GM19025 (cell line): Measurements from ENCODE around the gene MUC2.

Experiments used
- ATAC-seq: cut with Tn5 transposase; IDR thresholded peaks from one replicate; pipeline ENCODE4 v1.9.1; 2021; ENCODE audit warnings: mild to moderate bottlenecking, low read depth, moderate library complexity; ENCODE audit not compliant: unreplicated experiment

Gene MUC2

DNA sequence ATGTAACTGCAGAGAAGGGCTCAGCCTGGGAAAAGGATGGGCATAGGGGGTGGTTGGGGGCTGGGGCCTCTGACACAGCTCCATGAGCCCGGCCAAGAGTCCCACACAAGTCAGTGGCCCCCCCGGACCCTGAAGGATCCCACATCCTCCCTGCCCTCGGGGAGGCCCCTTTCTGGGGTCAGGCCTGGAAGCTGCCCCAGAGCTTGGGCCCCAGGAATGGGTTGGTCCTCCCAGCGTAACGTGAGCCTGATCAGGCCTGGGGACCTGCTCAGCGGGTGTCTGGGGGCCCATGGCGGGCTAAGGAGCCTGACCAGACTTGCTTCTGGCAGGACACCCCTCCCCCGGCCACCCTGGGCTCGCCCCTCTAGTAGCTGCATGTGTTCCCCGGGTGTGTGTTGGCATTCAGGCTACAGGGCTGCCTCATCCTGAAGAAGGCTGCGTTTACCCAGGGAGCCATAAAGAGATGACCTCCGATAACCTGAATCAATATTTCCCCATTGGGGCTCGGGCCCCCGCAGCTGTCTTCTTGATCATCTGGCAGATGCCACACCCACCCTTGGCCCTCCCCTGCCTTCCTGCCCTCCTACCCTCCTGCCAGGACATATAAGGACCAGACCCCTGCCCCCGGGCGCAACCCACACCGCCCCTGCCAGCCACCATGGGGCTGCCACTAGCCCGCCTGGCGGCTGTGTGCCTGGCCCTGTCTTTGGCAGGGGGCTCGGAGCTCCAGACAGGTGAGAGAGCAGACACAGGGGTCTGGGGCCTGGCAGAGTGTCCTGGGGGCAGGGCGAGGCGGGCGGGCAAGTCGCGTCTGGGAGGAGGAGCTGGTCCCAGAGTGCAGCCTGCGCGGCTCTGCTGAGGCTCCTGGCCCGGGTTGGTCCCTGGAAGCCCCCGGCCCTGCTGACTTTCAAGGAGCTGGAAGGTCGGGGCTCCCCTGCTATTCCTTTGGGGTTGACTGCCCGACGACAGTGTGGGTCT, at the start of gene MUC2:
MUC2 (plus strand) TSS at position 631 of the 978 bp plus-strand sequence.
- no peak for ATAC-seq

DNA sequence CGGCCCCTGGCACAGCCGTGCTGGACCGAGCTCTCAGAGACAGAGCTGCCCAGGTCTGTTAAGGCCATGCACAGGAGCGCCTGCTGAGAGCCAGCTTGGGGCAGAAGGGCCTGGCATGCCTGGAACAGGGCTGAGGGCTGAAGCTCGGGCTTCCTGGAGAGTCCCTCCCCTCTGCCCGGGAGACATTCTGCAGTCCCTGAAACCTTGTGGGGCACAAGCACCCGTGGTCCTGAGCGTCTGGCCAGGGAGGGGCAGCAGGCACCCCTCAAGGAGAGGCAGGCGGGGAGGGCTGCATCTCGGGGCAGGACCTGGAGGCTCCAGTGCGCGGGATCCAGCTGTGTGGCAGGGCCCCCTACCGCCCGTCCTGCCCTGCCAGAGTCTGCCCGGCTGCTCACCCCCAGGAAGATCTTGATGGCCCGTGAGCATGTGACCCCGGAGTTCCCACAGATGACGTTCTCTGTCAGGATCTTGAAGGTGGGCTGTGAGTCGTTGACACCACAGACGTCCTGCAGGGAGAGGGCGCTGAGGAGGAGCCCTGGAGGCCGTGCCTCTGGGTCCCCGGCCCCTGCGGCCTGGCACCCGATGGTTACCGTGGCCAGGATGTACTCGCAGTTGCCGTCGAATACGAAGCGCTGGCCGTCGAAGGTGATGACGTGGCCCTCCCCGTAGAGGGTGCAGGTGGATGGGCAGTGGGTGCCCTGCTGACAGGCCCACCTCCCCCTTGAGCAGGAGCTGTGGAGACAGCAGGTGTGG, 49.1 kb upstream of the MUC2 start:
- no peak for ATAC-seq

DNA sequence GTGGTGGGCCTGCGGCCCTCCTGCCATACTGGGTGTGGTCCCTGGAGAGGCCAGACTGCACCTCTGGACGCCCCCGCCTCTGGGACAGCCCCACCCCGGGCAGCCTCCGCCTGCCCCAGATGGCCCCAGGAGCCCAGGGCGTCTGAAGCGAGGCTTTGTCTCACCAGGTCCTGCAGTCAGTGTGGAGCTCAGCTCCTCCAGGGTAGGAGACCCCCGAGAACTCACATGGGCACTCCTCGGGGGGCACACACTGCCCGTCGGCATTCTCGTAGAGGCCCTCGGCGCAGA, 48.6 kb upstream of the MUC2 start:
- ATAC-seq, result no peak

DNA sequence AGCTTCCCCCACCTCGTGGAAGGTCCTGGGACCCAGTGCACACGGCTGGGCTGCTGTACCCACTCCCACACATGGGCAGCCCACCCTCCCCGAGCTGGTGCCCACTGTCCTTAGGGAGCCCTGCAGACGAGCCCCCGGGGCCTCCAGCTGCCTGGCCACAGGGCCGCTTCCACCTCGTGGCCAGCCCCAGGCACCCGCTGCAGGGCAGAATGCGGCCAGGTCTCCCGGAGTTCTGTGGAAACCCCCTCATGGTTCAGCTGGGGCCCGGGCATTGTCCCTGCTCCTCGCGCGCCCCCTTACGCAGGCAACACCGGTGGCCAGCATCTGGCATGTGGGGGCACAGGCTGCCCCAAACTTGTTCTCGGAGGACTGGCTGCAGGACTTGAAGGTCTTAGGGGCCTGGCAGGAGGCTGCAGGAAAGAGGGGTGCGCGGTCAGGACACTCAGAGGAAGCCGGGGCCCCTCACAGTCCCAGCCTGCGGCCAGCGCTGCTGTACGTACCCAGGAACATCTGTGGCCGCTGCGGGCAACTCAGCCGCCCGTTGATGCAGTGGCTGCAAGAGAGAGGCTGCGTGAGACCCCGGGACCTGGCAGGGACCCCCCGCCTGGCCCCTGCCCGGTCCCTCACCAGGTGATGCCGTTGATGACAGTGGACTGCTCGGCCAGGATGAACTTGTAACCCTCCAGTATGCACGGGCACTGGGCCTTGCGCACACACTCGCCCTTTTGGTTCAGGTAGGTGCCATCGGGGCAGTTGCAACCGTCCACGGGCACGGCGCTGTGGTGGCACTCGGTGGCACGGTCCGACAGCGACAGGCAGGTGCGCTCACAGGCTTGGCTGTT, 47.8 kb upstream of the MUC2 start:
- no peak for ATAC-seq

DNA sequence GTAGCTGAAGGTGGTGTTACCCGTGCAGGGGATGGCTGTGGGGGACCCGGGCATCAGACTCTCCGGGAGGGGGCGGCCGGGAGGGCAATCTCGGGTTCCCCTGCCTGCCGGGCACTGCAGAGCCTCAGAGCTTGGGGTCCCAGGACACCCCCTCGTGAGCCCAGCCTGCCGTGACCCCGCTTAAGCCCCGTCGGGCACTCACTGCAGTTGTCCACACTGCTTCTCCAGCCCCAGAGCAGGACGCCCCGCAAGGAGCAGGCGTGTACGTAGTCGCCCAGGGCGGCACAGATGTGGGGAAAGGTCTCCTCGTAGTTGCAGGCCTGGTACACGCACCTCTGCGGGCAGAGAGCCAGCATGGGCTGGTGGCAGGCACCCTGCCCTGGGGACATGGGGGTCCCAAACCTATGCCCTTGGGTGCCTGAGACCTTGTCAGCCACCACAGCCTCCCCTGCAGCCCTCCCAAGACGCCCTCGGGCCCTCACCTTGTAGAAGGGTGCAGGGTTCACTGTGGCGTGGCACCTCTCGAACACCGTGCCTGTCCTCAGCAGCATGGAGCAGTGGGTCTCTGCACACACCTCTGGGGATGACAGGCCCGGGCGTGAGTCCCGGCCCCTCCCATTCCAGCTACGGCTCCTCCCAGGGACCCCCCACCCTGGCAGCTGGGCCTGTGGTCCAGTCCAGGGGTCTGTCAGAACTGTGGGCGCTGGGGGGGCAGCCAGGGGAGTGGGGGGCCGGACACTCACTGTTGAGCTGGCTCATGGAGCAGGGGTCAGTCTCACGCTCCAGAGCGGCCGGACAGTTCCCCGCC, 47.0 kb upstream of the MUC2 start:
- ATAC-seq, result no peak

DNA sequence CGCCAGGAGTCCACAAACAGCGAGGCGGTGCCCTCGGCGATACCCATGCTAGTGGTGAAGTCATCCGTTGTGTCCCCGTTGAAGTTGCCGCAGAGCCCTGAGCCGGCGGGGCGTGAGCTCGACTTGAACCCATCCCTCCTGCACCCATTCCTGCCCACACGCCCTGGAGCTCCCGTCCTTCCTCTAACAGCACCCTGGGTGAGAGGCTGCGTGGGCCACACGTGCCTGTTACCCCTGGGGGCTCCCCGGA, 46.5 kb upstream of the MUC2 start:
- no peak for ATAC-seq

DNA sequence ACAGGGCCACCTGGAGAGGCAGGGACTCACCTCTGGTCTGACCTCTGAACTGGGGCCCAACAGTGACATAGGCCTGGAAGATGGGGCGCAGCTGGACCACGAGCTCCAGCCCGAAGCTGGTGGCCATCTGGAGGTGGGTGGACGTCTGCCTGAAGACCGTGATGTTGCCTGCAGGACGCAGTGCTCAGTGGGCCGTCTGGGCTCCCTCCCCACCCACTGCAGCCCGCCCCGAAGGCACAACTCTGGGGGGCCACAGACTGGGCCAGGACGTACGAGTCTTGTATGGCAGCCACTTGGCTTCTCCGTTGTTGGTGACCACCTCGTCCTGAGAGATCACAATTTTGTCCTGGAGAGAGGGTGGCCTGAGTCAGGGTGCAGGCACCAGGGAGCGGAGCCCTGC, 46.1 kb upstream of the MUC2 start:
- ATAC-seq, result no peak

DNA sequence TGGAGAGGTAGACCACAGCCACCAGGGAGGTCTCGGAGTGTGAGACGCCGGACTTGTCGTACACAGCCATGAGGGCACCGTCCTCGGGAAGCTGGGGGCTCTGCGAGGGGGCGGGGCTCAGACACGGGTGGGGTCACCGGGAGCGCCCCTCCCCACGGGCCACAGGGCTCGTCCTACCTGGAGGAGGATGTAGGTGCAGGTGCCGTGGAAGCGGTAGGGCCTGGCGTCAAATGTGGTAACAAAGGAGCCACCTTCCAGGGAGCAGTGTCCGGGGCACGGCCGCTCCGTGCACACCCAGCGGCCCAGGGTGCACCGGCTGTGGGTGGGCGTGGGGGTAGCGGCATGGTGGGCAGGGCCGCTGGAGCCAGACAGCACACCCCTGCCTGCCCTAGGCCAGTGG, 45.6 kb upstream of the MUC2 start:
- ATAC-seq, result no peak

DNA sequence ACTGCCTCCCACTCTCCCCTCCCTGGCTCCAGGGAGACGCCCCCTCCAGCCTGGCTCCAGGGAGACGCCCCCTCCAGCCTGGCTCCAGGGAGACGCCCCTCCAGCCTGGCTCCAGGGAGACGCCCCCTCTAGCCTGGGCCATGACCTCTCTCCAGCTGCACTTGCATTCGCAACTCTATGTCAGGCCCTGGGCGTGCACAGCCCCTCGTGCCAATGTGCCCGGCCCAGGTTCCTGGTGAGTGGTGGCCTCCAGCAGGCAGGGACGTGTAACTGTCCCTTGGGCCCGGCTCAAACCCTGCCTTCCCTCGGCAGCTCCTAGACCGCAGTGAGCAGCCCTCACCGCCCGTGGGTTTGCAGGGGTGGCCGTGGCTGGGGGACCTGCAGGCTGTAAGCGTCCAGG, 45.0 kb upstream of the MUC2 start:
- no peak for ATAC-seq

DNA sequence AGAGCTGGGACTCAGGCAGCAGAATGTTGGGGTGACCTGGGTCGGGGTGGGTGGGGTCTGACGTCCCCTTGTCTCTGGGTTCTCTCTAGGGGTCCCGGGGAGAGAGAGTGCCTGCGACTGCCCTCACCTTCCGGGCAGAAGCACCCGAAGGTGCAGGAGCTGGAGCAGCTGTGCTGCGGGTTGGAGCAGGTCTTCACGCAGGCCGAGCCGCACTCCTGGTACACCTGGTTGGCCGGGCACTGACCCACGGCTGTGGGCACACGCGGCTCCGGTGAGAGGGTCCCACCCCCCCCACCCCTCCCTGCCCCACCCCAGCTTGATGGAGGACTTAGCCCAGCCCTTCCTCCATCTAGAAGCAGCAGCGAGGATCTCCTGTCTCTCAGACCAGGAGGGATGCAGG, 44.6 kb upstream of the MUC2 start:
- ATAC-seq, result no peak

DNA sequence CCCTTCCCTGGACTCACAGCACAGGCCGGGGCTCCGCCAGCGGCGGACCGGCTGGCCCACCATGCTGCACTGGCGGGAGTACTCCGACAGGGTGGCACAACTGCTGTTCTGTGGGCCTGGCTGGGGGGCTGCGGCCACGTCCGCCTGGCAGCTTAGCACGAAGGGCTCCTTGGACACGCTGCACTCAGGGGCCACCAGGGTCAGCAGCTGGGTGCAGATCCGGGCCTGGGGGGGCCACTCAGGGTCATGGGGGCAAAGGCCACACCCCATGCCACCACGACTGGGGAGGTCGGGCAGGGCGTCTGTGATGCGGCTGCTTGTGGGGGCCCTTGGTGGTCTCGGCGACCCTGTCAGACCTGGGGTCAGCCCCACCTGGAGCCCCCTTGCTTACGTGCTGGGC, 44.1 kb upstream of the MUC2 start:
- ATAC-seq, result no peak

DNA sequence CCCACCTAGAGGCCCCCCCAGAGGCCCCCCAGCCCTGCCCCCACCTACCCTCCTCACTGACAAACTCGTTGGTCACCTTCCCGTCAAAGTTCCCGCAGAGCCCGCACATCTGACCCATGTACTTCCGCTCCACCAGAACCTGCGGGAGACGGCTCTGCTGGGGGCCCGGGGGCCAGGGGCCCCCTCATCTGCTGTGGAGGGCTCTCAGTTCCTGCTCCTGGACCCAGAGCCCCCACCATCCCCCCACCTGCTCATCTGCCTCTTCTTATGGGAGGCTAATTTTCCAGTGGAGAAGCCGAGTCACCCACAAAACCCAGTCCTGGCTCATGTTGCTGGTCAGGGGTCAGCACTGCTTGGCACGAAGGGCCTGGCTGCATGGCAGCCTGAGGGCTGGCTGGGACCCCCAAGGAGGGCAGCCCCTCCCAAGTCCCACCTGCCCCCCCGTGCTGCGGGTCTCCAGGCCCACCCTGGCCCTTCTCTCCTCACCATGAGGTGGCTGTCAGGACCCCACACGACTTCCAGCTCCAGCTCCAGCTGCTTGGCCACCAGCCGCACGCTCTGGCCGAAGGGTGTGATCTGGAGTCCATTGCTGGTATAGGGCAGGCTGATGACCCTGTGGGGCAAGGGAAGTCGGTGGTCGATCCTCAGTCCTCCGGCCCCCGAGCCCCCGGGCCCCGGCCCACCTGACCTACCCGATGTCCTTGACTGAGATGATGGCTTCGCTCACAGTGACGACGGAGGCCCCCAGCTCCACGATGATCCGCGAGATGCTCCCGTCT, 43.4 kb upstream of the MUC2 start:
- no peak for ATAC-seq

DNA sequence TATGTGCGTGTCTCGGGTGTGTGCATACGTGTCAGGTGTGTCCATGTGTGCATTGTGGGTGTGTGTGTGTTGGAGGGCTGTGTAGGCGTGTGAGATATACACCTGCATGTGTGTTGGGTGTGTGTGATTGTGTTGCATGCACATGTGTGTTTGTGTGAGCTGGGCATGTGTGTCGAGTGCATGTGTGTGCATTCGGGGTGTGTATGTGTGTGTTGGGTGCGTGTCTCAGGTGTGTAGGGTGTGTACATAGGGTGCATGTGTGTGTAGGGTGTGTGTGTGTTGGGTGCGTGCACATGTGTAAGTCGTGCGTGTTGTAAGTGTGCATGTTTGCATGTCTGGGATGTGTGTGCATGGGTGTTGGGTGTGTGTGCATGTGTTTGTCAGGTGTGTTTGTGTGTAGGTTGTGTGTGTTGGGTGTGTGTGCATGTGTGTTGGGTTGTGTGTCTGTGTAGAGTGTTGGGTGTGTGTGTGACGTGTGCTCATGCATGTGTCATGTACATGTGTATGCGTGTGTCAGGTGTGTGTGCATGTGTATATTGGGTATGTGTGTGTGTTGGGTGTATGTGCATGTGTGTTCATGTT, 42.3 kb upstream of the MUC2 start:
- no peak for ATAC-seq

DNA sequence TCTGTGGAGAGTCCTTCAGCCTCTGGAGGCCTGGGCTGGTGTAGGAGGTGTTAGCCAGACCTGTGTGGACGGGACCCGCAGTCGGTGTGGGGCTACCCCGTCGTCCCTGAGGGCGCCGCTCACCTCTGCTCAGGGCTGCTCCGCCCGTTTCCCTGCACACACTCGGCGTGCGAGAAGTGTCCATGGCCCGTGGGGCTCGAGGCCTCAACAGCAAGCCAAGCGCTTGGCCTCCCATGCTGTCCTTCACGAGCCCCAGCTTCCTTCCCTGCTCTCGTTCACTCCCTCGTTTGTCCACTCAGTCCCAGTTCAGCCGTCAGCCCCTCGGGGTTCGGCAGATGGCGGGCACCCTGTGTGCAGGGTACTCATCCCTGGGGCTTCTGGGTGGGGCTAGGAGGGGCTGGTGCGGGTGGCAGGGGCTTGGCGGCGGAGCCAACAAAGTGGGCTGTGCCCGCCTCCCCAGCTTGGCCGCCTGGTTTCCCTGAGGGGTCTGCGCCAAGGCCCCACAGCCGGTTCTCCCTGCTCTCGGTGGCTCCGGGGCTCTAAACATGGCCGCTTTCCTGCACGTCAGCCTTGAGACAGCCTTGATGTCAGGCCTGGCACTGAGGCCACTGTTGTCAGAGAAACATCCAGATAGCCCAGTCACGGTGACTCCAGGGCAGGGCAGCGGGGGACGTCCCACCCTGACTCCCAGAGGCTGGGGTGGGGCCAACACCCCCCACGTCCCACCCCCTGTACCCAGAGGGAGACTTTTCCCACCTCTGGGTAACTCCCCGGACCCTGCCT, 41.5 kb upstream of the MUC2 start:
- no peak for ATAC-seq

DNA sequence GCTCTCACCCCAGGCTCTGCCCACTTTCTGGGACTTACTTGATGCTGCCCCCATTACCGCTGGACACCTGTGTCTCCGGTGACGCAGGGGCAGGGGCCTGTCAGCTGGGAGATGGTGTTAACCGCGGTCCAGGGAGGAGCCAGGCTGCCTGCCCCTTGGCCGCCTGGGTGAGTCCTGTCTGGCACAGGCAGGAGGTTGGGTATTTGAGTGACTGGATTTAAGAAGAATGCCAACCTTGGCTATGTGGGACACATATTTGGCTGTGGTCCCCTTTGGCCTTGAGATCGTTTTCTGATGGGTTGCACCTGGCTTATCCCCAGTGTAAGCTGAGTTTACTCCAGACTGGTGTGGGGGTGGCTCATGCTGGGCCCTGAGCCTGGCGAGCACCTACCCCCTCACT, 40.7 kb upstream of the MUC2 start:
- no peak for ATAC-seq

DNA sequence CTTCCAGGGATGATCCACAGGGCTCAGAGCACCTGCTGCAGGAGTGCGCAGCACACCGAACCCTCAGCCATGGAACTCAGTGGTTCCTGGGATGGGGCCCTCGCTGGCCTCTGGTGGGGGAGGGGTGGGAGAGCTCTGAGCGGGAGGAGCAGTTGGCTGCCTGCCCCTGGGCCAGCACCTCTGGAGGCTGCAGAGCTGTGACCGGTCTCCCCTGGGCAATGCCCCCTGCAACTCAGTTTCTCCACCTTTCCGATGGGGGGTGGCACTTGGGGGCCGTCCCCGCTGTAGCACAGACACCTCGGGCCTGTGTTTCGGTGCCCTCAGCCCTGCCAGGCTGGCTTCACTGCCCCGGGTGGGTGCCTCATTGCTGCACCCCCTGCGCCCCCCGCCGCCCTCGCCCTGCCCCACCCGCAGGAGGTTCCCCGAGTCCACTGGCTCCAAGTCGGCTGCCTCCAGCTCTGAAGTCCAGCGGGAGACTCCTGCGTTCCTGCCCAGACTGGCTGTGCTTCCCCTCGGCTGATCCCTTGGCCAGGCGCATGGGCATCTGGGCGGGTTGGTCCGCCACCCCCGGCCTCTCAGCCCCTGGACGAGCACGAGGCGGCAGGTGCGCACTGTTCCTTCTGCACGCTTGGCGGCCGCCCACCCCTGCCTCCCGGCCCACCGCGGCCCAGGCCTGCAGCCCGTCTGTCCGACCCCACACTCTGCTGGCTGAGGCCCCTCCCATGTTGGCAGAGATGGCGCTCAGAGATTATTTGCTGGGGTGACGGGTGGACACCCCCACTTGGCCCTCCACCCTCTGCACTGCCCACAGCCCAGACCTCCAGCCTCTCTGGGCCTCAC, 40.0 kb upstream of the MUC2 start:
- no peak for ATAC-seq

DNA sequence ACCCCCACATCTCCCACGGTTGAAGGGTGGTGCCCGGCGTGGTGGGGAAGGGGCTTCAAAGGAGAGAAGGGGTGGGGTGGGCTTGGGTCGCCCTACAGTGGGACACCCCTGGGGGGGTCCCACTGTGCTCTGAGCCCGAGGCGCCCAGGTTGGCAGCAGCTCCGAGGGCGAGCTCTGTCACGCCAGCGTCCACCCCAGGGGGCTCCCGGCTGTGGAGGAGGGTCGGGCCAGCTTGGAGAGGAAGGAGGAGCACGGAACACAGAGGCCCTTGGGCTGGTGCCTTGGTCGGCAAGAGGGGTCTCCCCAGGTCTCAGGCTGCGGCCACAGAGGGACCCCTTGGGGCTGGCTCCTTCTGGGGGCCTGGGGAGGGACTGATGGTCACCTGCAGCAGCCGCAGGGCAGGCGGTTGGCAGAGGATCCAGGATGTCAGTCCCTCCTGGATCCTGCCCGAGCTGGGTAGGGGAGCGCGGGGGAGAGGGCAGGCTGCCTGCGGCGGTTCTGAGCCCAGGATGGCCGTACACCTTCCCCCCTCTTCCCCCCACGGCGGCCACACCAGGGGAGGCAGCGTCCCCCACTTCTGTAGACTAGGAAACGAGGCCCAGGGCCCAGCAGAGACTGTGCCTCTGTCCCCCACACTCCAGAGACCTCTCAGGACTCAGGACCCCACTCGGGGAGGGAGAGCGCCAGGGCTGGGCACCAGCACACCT, 38.9 kb upstream of the MUC2 start:
- no peak for ATAC-seq
